NCI-H69 (cell line): ENCODE results near the gene RAI1.

ENCODE experiments used
- DNase-seq: peaks from one replicate; lab custom pipeline; 2025; lab: John Stamatoyannopoulos, UW

Gene RAI1

GRCh38 chr17:17698371-17698770 lies 17.1 kb downstream of the RAI1 start:
- no peak for DNase-seq

- DNase-seq = peak; percentile 27
These were observed 17.7 kb downstream of the RAI1 start for GRCh38 chr17:17698869-17699351.

GRCh38 chr17:17699491-17699890 lies 18.2 kb downstream of the RAI1 start:
- no peak for DNase-seq

GRCh38 chr17:17700251-17700969 lies 19.2 kb downstream of the RAI1 start:
- DNase-seq = peak; percentile 93

GRCh38 chr17:17701112-17701511 lies 19.9 kb downstream of the RAI1 start:
- DNase-seq = no peak

GRCh38 chr17:17701658-17702057 lies 20.4 kb downstream of the RAI1 start:
- peak; percentile 46 for DNase-seq

GRCh38 chr17:17702449-17703139 lies 21.3 kb downstream of the RAI1 start:
- DNase-seq = peak; percentile 81

GRCh38 chr17:17703140-17703919 lies 22.1 kb downstream of the RAI1 start:
- DNase-seq = no peak

DNA sequence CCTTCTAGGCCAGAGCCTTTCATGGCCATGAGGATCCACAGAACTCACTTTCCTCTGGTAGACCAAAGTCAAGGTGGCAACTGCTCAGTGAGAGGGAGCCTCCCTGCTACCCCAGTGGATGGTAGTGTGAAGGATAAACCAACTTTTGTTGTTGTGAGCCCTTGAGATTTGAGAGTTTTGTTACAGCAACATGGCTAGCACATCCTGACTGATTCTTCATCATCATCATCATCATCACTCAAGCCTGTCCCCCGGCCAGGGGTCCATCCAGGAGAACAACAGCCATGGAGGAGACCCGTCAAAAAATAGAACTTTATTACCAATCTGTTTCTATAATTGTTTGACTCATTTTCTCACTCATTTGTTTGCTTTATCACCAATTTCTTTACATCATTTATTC lies 23.7 kb downstream of the RAI1 start:
- no peak for DNase-seq

DNA sequence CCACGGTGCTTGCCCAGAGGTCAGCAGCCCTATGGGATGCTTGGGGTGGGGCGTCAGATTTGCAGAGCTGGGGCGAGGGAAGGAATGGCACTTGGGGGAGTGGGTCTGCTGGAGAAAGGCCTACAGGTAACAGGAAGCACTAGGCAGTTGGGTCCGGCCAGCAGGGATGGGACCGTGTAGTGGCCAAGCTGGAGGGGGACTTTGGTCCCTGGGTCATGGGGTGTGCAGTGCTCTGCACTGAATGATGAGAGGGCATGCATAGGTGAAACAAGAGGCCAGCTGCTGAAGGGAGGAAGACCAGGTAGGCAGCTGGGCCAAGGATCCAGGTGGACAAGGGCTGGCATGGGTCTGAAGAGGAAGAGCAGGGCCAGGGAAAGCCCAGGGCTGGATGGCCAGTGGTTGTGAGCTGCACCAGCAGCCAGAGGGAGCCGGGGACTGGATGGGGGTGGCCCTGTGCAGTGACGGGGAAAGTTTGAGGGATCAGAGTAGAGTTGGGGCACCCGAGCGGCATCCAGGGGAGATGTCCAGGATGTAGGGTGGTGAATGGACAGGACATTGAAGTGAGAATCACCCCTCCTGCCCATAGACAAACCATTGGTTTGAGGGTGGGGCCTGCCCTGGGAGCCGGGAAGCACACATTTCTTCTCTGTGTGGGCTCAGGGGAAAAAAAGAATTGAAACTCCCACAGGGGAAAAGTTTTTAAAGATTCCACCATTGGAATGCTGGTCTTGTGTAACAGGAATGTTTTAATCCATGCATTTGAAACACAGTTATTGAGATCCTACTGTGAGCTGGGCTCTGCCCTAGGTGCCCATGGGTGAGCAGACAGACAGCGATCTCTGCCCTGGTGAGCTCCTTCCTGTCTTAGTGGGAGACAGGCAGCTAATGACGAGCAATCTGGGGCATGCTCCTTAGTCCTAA lies 25.1 kb downstream of the RAI1 start:
- DNase-seq = no peak

DNA sequence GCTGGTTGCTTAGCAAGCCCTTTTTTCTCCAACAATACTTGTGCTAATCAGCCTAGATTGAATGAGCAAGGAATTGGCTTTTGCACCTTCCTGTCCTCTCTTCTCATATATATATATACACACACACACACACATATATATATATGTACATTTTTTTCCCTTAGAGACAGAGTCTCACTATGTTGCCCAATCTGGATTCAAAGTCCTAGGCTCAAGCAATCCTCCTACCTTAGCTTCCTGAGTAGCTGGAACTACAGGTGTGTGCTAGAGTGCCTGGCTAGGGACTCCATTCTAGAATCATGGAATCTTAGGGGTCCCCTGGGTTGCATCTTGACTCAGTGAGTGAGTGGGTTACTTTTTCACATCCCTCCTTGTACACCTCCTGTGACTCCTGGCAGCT lies 27.0 kb downstream of the RAI1 start:
- no peak for DNase-seq

DNA sequence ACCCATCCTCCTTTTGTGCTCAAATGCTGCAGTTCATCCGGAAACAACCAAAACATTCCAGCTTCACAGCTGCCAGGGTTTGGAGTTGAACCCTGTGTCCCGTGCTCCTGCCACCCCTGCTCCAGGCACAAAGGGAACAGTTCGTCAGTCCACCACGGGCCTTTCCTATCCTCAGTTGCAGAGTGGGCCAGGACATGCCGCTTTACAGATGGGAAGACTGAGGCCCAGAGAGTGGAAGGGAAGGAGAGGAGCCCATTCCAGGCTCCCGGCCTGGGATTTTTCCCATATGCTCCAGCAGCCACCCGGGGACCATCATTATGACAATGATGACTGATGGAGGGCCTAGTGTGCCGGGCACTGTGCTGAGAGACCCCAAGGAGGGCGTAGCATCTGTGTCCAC lies 27.6 kb downstream of the RAI1 start:
- DNase-seq = no peak

DNA sequence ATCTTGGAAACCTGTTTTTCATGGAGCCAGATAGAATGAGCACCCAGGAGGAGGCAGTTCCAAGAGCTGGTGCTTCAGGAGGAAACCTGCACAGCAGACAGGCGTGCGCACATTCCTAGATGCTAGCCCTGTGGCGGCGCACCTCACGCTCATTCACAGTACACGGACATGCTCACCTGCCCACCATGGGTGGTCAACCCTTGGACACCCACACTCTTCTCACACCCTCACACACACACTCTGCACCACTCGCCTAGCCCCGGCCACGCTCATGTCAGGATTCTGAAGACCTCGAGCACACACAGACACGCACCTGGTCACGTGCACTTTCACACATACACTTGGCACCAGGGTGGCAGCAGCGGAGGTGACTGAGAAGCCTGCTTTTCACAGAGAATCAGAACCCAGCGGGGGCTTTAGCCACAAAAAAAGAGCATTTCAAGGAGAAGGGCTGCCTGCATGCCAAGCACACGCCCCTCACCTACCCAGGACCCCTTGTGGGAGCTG lies 28.6 kb downstream of the RAI1 start:
- DNase-seq = no peak

- no peak for DNase-seq
These were observed 29.1 kb downstream of the RAI1 start for GRCh38 chr17:17710355-17710727.

GRCh38 chr17:17710728-17711541 lies 29.7 kb downstream of the RAI1 start:
- peak; percentile 64 for DNase-seq

- no peak for DNase-seq
These were observed 30.4 kb downstream of the RAI1 start for GRCh38 chr17:17711641-17712162.

DNA sequence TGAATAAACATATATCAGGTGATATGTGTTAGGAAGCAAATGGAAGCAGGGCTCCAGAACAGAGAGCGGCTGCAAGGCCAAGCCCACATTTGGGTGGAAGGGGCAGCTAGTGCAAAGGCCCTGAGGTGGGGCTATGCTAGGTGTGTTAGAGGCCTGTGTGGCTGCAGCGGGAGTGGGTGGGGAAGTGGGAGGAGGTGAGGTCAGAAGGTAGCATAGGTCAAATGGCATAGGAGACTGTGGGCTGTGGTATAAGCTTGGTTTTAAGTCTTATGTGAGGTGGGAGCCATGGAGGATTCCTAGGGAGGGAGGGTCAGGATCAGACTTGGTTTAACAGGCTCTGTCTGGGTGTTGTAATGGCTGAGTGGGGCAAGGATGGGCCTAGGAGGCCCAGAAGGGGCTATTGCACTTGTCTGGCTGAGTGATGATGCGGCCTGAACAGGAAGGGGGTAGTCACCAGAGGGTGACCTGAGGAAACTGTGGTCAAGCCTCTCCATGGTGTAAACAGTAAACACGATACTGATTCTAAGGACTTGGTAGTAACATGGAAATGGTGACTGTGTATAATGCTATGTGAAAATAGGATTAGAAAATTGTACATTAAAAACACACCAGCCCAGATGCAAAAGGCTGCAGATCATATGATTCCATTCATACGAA lies 31.1 kb downstream of the RAI1 start:
- no peak for DNase-seq

- DNase-seq = no peak
These were observed 32.6 kb downstream of the RAI1 start for GRCh38 chr17:17713839-17714238.

- no peak for DNase-seq
These were observed 33.1 kb downstream of the RAI1 start for GRCh38 chr17:17714261-17714866.
